GM19025 (cell line): ENCODE results near the gene AKAP13.

Experiments
- ATAC-seq: cut with Tn5 transposase; IDR thresholded peaks from one replicate; pipeline ENCODE4 v1.9.1; 2021; ENCODE audit warnings: mild to moderate bottlenecking, low read depth, moderate library complexity; ENCODE audit not compliant: unreplicated experiment

The AKAP13 gene

DNA sequence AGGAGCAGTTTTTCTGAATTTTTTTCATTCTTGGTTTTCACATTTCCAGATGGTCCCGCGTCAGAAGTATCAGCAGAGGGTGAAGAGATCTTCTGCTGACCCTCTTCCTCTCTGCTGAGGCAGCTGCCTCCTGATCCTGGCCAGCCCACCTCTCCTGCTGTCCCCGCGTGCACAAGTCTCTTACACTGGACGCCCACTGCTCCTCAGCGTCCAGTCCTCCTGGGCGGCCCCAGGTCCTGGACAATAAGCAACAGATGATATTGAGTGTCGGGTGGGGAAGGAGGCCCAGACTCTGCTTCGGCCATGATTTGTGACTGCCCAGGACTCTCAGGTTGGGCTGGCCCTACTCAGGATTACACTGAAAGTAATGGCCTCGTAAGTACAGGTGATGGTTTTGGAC, 364.2 kb downstream of the AKAP13 start:
- ATAC-seq, result no peak

- ATAC-seq, result no peak
Measured at GRCh38 chr15:85745023-85745422, 364.6 kb downstream of the AKAP13 start.

- no peak for ATAC-seq
Measured at GRCh38 chr15:85745525-85746150, 365.2 kb downstream of the AKAP13 start.

DNA sequence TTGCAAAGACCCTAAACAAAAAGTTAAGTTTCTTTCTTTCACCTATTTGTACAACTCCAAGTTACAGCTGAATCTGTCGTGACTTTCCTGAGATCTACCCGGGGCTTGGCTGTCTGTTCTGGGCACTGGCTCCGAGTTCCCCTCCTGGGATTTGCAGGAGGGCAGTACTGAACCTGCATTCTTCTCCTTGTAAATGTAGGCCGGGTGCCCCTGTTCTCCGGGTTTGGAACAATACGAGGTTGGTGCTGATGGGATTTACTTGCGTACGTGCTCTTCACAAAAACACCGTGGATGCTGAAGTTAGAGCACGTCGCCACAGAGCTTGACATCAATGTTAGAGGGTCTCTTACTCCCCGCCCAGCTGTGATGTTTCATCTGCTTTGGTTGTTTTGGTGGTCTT, 366.2 kb downstream of the AKAP13 start:
- ATAC-seq, result no peak

GRCh38 chr15:85748176-85748575, 367.8 kb downstream of the AKAP13 start:
- ATAC-seq, result no peak

DNA sequence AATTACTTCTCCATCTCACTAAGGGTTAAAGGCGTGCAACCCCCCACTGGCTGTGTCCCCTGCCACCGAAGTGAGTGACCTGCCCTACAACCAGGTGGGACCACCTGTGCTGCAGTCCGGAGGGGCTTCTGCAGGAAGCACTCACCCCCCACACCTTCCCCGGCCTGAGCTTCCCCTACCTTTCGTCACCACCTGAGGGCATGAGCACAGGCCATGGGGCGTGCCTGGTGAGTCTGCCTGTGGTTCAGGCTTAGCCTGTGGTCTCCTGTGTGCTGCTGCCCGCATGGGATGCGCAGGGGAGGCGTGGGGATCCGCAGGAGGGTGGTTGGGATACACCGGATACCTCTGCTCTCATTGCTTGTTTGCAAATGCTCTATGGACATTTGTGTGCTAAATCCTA, 368.3 kb downstream of the AKAP13 start:
- ATAC-seq, result no peak

DNA sequence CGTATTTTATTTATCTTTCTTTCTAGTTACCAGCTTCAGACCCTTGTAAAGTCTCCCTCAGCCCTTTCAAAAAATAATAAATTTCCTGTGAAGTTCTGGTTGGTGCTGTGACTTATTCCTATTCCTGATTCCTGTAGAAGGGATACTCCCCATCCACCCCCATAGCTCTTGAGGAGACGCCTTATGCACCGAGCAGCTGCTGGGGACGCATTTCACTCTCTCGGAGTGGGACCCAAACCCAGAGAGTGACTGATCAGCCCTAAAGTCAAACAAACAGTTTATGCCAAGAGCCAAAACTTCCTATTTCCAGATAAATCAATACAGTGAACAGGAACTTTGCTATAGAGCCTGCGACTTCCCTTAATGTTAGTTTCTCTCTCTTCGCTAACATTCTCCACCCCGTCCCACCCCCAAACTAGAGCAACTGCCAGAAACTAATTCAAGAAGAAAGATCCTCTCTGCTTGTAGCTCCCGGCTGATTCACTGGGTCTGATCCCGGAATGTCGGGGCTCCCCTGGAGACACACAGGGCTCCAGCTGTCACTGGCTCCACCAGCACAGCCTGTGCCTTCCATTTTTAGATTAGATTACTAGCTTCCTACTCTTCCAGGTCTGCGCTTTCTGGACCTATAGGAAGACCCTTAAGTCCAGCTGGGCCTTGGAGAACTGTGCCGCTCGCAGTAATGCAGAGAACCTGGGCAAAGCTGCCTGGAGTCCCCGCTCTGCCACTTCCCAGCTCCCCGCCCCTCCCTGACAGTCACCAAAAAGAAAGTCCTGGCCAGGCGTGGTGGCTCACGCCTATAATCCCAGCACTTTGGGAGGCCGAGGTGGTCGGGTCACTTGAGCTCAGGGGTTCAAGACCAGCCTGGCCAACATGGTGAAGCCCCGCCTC, 369.1 kb downstream of the AKAP13 start:
- no peak for ATAC-seq

DNA sequence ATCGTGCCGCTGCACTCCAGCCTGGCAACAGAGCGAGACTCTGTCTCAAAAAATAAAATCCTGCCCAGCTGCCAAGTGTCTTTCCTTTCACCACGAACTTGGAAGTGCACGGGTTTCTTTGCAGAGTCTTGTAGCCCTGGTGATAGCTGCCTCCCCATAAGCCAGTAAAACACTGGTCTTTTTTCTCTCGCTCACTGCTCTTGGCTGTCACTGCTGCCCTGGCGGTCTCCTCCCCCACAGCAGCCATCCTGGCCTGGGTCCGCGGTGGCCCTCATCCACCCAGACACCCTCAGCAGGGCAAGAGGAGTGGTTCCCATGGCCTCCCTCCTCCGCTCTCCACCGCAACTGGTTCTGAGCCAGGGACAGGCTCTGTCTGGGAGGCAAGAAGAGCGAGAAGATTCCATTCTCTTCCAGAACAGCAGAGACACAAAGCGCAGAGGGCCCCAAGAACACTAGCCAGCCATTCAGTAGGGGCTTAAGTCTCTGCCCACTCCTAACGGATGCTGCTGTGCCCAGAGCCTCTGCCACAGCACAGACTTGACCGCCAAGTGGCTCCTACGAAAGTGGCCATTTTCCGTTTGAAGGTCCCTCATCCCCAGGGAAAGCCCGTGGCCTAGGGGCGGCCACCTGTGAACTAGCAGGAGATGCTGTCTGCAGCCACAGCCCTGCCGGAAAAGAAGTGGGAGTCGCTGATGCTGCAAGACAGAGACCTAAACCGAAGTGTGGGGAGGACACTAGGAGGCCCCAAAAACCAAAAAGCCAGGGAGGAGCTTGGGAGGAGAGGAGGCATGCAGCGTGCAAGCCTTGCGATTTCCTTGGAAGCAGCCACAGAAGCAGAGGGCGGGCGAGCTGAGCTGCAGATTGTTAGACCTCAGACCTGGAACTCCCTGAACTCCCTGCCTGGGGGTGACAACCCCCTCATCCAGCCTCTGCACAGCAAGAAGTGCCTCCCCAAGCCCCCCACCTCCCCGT, 370.2 kb downstream of the AKAP13 start:
- ATAC-seq, result no peak

GRCh38 chr15:85751291-85752123, 371.1 kb downstream of the AKAP13 start:
- no peak for ATAC-seq

DNA sequence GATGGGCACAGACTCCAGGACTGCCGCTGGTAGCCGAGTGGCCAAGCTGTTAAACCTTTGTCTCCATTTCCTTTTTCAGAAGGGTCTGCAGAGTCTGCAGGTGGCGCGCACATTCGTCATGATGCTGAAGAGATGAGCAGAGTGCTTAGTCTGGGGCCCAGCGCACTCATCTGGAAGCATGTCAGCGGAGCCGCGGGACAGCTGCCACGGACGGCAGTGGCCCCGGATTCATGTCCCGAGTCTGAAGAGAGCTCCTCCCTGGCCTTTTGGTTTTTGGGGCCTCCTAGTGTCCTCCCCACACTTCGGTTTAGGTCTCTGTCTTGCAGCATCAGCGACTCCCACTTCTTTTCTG, 371.7 kb downstream of the AKAP13 start:
- ATAC-seq, result no peak

GRCh38 chr15:85752491-85752961, 372.1 kb downstream of the AKAP13 start:
- ATAC-seq, result no peak

GRCh38 chr15:85753261-85753660, 372.9 kb downstream of the AKAP13 start:
- ATAC-seq, result no peak

- ATAC-seq, result no peak
Measured at GRCh38 chr15:85753791-85754452, 373.5 kb downstream of the AKAP13 start.

- no peak for ATAC-seq
Measured at GRCh38 chr15:85754989-85755388, 374.6 kb downstream of the AKAP13 start.

DNA sequence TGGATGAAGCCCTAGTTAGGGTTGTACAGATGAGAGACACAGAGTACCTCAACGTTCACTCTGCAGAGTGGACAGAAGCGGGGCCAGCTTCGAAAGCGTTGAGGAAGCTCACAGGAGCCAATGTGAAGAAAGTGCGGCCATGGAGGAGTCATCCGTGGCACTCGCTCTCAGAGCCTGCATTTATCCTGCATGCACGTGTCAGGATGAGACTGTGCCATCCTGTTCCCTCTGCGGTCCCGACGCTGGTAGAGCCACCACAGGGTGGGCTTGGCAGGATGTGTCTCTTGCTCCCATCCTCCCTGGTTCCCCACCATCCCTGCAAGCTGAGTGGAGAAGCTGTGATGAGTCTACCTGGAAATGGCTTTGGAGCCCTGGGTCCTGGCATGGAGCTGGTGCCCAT, 375.1 kb downstream of the AKAP13 start:
- no peak for ATAC-seq

- no peak for ATAC-seq
Measured at GRCh38 chr15:85755942-85756341, 375.5 kb downstream of the AKAP13 start.

DNA sequence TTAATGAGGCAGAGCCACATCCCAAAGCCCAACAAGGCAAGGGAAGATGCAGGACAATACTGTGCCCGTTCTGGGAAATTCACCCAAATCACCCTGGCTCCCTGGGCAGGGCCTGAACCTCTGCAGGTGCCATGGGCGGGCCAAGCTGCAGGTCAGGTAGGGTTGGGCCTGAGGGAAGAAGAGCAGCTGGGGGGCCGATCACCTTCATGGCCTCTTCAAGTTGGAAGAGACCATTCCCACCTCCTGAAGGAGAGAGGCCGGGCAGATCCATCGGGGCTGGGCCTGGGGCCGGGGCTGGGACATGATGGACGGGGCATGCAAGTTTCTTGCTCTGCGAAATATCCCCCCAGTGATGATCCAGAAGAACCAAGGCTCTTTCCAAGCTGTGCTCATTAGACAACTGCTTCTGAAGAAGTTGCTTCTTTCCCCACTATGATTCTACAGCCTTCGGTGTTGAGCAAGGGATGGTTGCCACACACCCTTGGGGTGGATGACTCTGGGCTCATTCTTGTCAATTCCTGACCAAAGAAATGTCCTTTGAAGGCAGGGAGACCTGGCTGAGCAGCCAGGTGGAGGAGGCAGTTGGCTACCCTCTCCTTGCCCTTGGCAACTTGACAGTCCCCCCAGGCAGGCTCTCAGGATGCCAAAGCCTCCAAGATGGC, 376.1 kb downstream of the AKAP13 start:
- no peak for ATAC-seq

GRCh38 chr15:85757073-85757938, 376.9 kb downstream of the AKAP13 start:
- no peak for ATAC-seq
